Stomach smooth muscle (tissue), 2 donors: ENCODE data around the gene ALDH7A1.
"Not testable (repeated sequence)": the region's sequence is repeated elsewhere in the genome, so short reads cannot be mapped to it uniquely, and the experiment has no call there.

ENCODE experiments used
- H3K27ac ChIP-seq: one replicate; pipeline ENCODE4 v1.7.0; 2013; ENCODE audit warnings: mild to moderate bottlenecking, low read length, inconsistent platforms
- H3K27me3 ChIP-seq, 2 donors: one replicate each; pipeline ENCODE4 v1.7.0; 2013; ENCODE audit warnings: low read length in 2 of 2; ENCODE audit not compliant: insufficient read depth in 2 of 2, control insufficient read depth in 1 of 2
- H3K36me3 ChIP-seq, 2 donors: one replicate each; pipeline ENCODE4 v1.7.0; 2013; ENCODE audit warnings: low read length in 2 of 2; ENCODE audit not compliant: control insufficient read depth in 2 of 2, insufficient read depth in 2 of 2
- H3K4me1 ChIP-seq: one replicate; pipeline ENCODE4 v1.7.0; 2013; ENCODE audit warnings: low read length; ENCODE audit not compliant: control insufficient read depth, insufficient read depth
- H3K4me3 ChIP-seq, 2 donors: one replicate each; pipeline ENCODE4 v1.7.0; 2013; ENCODE audit warnings: low read length in 2 of 2
- H3K9ac ChIP-seq, 2 donors: one replicate each; pipeline ENCODE4 v1.7.0; 2013; ENCODE audit warnings: low read length in 2 of 2, mild to moderate bottlenecking in 1 of 2
- H3K9me3 ChIP-seq, 2 donors: one replicate each; pipeline ENCODE4 v1.7.0; 2013; ENCODE audit warnings: low read length in 2 of 2; ENCODE audit not compliant: control insufficient read depth in 2 of 2
- donor health status: healthy.
- donor health status: Pancreatic carcinoma.

ALDH7A1 gene

DNA sequence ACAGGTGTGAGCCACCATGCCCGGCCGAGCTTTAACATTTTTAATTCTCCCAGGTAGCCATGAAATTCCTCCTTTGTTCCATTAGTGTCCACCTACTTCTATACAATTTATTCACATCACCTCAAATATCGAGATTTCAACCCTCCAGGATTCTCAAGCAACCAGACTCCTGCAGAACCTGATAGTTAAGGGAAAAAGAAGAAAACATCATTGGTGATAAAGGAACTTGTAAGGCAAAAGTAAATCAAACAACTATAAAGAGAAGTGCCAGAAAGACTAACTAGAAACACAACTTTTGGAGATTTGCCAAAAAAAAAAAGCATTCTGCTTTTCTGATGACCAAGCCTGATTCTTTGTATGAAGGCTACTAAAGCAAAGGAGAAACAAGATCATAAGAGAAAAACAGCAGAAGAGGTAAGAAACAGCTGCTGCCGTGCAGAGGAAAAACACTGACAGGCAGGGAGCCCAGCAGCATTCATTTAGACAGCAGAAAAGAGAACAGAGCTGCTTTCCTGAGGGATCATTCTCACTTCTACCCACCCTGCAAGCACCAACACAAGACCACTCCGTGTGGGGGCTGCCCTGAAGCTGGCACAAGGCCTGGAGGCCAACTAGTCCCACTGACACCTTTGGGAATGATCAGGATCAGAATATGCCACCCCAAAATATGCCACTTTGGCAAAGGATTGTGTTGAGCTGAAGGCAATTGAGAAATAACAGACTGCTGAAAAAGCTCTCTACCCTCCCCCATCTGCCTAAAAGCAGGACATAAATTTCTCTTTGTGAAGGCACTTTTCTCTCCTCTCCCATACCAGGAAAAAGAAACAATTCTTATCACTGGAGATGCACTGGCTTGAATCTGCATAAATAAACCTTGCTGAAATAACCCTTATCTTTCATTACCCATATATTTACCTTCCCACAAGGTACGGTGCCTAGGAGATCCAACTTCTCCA, 75.1 kb downstream of the ALDH7A1 start:
- Histone ChIP-seq H3K4me3 (peak overlapping the region; percentile 26 to 58), H3K4me1 (peaks cover 11% of the 10 kb centered on the region), H3K27ac (peak overlapping the region; percentile 68), H3K27me3 (no peaks in the 10 kb centered on the region), H3K36me3 (no peaks in the 10 kb centered on the region), H3K9me3 (no peaks in the 10 kb centered on the region), H3K9ac (peak overlapping the region in 1 of 2 donors; percentile 58)

DNA sequence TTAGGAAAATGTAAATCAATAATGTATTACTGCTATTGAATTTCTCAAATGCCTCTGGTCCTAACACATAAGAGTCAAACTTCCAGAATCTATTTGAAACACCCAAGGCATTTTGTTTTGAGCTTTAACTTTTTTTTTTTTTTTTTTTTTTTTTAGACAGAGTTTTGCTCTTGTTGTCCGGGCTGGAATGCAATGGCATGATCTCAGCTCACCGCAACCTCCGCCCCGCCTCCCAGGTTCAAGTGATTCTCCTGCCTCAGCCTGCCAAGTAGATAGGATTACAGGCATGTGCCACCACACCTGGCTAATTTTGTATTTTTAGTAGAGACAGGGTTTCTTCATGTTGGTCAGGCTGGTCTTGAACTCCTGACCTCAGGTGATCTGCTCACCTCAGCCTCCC, 75.8 kb downstream of the ALDH7A1 start:
- H3K4me3 ChIP-seq, H3K36me3 ChIP-seq, H3K27me3 ChIP-seq, H3K9me3 ChIP-seq, H3K9ac ChIP-seq: not testable (repeated sequence)
- H3K27ac ChIP-seq = peak overlapping the region; percentile 68
- peaks cover 11% of the 10 kb centered on the region for H3K4me1 ChIP-seq

DNA sequence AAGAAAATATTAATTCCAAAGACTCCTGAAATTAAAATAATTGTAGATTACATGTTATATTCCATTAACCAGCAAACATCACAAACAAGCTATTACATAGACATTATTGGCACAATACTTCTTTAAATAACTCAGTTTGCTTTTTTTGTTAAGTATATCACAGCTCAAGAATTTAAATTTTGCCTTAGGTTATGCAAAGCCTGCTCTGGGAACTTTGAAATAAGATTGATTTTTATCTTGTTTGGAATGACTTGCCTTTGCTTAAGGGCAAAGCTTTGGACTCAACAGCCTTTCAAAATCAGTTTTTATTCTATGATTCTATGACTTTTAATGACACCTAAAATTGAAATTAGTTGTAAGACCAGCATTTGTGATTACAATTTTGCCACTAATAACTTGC, 78.2 kb downstream of the ALDH7A1 start:
- Histone ChIP-seq H3K36me3 (no peaks in the 10 kb centered on the region), H3K4me1 (peaks cover 14% of the 10 kb centered on the region), H3K4me3 (no peak overlapping the region), H3K9ac (no peak overlapping the region), H3K27me3 (no peaks in the 10 kb centered on the region), H3K9me3 (no peaks in the 10 kb centered on the region), H3K27ac (no peak overlapping the region)

DNA sequence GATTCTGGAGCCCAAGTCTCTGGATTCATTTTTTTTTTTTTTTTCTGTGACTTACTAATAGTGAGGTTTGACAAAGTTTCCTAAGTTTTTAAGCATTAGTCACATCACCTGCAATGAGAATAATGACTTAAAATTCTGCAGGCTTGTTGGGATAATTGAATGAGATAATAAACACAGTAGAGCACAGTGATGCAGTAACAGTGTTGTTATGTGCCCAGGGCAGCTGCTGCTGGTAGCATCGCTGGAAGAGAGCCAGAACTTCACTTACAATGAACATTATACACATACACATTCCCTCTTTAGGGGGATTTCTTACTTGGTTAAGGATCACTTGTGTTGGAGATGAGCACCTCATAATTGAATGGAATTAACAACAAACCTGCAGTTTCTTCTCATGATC, 78.9 kb downstream of the ALDH7A1 start:
- Histone ChIP-seq H3K27ac (no peak overlapping the region), H3K4me3 (no peak overlapping the region), H3K9ac (no peak overlapping the region), H3K4me1 (peaks cover 14% of the 10 kb centered on the region), H3K9me3 (no peaks in the 10 kb centered on the region), H3K36me3 (no peaks in the 10 kb centered on the region), H3K27me3 (no peaks in the 10 kb centered on the region)

DNA sequence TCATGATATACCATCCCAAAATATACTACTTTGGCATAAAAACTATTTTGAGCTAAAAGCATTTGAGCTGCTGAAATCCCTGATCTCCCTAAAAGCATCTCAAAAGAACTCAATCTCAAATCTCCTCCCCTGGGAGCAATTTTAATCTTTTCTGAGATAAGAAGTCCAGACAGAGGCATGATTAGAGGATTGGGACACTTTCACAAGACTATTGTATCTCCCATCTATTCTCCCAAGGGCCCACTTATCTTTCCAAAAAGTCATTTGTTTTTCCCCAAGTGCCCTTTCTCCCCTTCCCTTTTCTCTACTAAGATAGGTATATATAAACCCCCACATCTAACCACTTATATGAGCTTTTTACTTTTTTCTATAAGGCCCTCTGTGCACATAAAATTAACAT, 79.7 kb downstream of the ALDH7A1 start:
- Histone ChIP-seq H3K27me3 (no peaks in the 10 kb centered on the region), H3K4me1 (peaks cover 12% of the 10 kb centered on the region), H3K27ac (no peak overlapping the region), H3K36me3 (no peaks in the 10 kb centered on the region), H3K9me3 (no peaks in the 10 kb centered on the region), H3K9ac (no peak overlapping the region), H3K4me3 (no peak overlapping the region)

DNA sequence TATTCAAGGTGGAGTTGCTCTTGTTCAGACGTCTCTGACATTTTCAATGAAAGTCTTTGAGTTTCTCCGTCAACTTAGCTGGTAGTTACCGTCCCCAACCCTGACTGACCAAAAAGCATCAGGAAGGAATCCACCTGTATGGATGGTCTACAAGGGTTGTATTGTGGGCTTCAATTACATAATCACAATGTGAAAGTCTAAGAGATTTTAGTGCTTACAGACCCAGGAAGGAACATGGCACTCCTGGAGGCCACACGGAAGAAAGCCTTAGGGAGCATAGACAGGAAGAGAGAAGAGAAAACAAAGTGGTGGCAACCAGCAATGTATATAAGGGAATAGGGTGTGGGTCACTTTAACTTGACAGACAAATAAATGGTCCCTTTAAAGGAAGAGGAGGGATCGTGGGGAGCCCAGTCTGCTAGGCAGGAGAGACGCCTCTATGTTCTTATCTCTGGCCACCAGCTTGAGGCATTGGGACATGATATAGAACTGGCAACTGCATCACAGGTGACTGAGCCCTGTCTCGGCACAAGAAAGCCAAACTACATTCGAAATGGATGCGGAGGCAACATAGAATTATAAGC, 80.4 kb downstream of the ALDH7A1 start:
- no peaks in the 10 kb centered on the region for H3K9me3 ChIP-seq
- no peaks in the 10 kb centered on the region for H3K36me3 ChIP-seq
- H3K4me1 ChIP-seq = peaks cover 6% of the 10 kb centered on the region
- H3K27ac ChIP-seq = no peak overlapping the region
- H3K4me3 ChIP-seq = no peak overlapping the region
- no peaks in the 10 kb centered on the region for H3K27me3 ChIP-seq
- H3K9ac ChIP-seq = no peak overlapping the region

DNA sequence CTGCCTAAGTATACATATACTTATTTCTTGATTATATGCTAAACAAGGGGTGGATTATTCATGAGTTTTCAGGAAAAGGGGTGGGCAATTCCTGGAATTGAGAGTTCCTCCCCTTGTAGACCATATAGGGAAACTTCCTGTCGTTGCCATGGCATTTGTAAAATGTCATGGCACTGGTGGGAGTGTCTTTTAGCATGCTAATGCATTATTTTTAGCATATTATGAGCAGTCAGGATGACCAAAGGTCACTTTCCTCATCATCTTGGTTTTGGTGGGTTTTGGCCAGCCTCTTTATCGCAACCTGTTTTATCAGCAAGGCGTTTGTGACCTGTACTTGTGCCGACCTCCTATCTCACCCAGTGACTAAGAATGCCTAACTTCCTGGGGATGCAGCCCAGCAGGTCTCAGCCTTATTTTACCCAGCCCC, 80.9 kb downstream of the ALDH7A1 start:
- H3K9ac ChIP-seq = no peak overlapping the region
- H3K27ac ChIP-seq = no peak overlapping the region
- H3K36me3 ChIP-seq = no peaks in the 10 kb centered on the region
- peaks cover 3% of the 10 kb centered on the region for H3K4me1 ChIP-seq
- no peaks in the 10 kb centered on the region for H3K27me3 ChIP-seq
- H3K4me3 ChIP-seq = no peak overlapping the region
- H3K9me3 ChIP-seq = no peaks in the 10 kb centered on the region

DNA sequence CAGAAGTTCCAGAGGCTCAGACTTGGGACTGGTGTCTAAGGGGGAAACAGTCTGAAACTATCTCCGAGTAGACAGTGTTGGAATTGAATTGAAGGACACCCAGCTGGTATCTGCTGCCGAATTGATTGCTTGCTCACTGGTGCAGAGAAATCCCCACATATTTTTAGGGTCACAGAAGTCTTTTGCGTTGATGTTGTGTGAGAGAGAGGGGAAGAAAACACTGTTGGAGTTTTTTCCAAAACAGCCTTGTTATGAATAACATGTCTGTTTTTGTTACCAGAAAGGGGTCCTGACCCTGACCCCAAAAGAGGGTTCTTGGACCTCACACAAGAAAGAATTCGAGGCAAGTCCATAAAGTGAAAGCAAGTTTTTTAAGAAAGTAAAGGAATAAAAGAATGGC, 81.3 kb downstream of the ALDH7A1 start:
- Histone ChIP-seq H3K27me3 (no peaks in the 10 kb centered on the region), H3K36me3 (no peaks in the 10 kb centered on the region), H3K9me3 (no peaks in the 10 kb centered on the region), H3K4me1 (peaks cover 3% of the 10 kb centered on the region), H3K4me3 (no peak overlapping the region), H3K9ac (no peak overlapping the region), H3K27ac (peak overlapping the region; percentile 18)

DNA sequence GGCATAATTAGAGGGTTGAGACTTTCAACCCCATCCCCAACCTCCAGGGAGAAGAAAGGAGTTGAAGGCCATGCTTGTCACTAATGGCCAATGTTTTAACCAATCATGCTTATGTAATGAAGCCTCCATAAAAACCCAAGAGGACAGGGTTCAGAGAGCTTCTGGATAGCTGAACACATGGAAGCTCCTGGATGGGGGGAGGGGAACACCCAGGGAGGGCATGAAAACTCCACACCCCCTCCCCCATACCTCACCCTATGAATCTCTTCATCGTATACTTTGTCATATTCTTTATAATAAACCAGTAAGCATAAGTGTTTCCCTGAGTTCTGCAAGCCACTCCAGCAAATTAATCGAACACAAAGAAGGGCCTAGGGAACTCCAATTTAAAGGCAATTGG, 81.7 kb downstream of the ALDH7A1 start:
- Histone ChIP-seq H3K9me3 (no peaks in the 10 kb centered on the region), H3K9ac (no peak overlapping the region), H3K36me3 (no peaks in the 10 kb centered on the region), H3K27ac (peak overlapping the region; percentile 18), H3K27me3 (no peaks in the 10 kb centered on the region), H3K4me3 (no peak overlapping the region), H3K4me1 (peaks cover 3% of the 10 kb centered on the region)

DNA sequence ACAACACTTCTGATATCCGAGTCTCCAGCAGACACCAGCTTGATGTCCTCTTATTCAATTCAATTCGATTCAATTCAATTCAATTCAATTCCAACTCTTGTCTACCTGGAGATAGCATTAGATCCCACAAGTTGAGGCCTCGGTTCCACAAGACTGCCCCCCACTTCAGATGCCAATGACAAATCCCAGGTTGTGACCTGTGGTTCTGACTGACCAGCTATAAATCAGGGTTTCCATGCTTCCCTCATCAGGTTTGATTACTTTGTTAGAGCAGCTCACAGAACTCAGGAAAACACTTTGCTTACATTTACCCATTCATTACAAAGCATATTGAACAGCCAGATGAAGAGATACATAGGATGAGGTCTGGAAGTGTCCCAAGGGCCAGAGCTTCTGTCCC, 82.6 kb downstream of the ALDH7A1 start:
- no peaks in the 10 kb centered on the region for H3K36me3 ChIP-seq
- no peak overlapping the region for H3K9ac ChIP-seq
- no peaks in the 10 kb centered on the region for H3K9me3 ChIP-seq
- peaks cover 3% of the 10 kb centered on the region for H3K4me1 ChIP-seq
- no peak overlapping the region for H3K4me3 ChIP-seq
- peak overlapping the region; percentile 18 for H3K27ac ChIP-seq
- H3K27me3 ChIP-seq = no peaks in the 10 kb centered on the region

DNA sequence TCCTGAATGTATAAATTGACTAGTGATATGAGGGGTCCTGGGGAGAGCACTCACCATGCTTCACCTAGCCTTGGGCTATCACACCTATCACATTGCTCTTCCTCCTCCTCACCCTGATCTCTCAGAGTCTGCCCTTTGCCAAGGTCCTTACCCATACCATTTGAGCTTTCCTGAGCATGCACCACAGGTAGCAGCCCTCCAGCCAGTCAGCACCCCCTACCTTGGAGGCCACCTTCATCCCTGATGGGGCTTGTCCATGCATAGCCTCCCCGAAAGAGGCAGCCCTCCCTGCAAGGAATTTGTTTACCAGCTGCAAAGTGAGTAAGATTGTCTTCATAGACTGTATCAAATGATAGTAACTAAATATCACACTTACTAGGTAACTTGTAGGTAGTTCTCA, 83.1 kb downstream of the ALDH7A1 start:
- Histone ChIP-seq H3K36me3 (no peaks in the 10 kb centered on the region), H3K9me3 (no peaks in the 10 kb centered on the region), H3K27ac (no peak overlapping the region), H3K27me3 (no peaks in the 10 kb centered on the region), H3K4me1 (peaks cover 3% of the 10 kb centered on the region), H3K9ac (no peak overlapping the region), H3K4me3 (no peak overlapping the region)
